ENCODE results near the gene CDRT4.
A peak's percentile ranks its signal among the peaks of the same experiment; 100 is the strongest.
"Not testable (repeated sequence)": the region's sequence is repeated elsewhere in the genome, so short reads cannot be mapped to it uniquely, and the experiment has no call there.

The CDRT4 gene

GRCh38 chr17:15467592-15467991 lies at the start of gene CDRT4:
CDRT4 (minus strand) TSS chr17:15467621; CDS start chr17:15440238, 27,383 bp downstream.
- no peak for DNase-seq

- DNase-seq, result no peak
Measured at GRCh38 chr17:15516150-15516549, 48.7 kb upstream of the CDRT4 start.

GRCh38 chr17:15514469-15514868 lies 47.0 kb upstream of the CDRT4 start:
- DNase-seq, result no peak

GRCh38 chr17:15513856-15514459 lies 46.5 kb upstream of the CDRT4 start:
- DNase-seq, result no peak

- no peak for DNase-seq
Measured at GRCh38 chr17:15513058-15513791, 45.8 kb upstream of the CDRT4 start.

GRCh38 chr17:15512071-15512709 lies 44.8 kb upstream of the CDRT4 start:
- DNase-seq, result no peak

- no peak for DNase-seq
Measured at GRCh38 chr17:15511142-15511541, 43.7 kb upstream of the CDRT4 start.

- no peak for DNase-seq
Measured at GRCh38 chr17:15510361-15510760, 42.9 kb upstream of the CDRT4 start.

GRCh38 chr17:15509095-15509494 lies 41.7 kb upstream of the CDRT4 start:
- no peak for DNase-seq

- no peak for DNase-seq
Measured at GRCh38 chr17:15508466-15508865, 41.0 kb upstream of the CDRT4 start.

- DNase-seq, result no peak
Measured at GRCh38 chr17:15507896-15508295, 40.5 kb upstream of the CDRT4 start.

GRCh38 chr17:15507001-15507400 lies 39.6 kb upstream of the CDRT4 start:
- DNase-seq, result no peak

- not testable (repeated sequence) for DNase-seq
Measured at GRCh38 chr17:15505708-15506107, 38.3 kb upstream of the CDRT4 start.

GRCh38 chr17:15503731-15504130 lies 36.3 kb upstream of the CDRT4 start:
- DNase-seq, result no peak

GRCh38 chr17:15502369-15503112 lies 35.1 kb upstream of the CDRT4 start:
- peak; percentile 56 to 67 for DNase-seq

GRCh38 chr17:15501793-15502192 lies 34.4 kb upstream of the CDRT4 start:
- no peak for DNase-seq

- DNase-seq, result no peak
Measured at GRCh38 chr17:15501282-15501681, 33.9 kb upstream of the CDRT4 start.

GRCh38 chr17:15498107-15498506 lies 30.7 kb upstream of the CDRT4 start:
- DNase-seq, result no peak

- DNase-seq, result no peak
Measured at GRCh38 chr17:15496735-15497670, 29.6 kb upstream of the CDRT4 start.

- no peak for DNase-seq
Measured at GRCh38 chr17:15494821-15495220, 27.4 kb upstream of the CDRT4 start.

- DNase-seq, result no peak
Measured at GRCh38 chr17:15493693-15494035, 26.2 kb upstream of the CDRT4 start.
